Measurements from ENCODE around the gene CHMP6.

The CHMP6 gene

DNA sequence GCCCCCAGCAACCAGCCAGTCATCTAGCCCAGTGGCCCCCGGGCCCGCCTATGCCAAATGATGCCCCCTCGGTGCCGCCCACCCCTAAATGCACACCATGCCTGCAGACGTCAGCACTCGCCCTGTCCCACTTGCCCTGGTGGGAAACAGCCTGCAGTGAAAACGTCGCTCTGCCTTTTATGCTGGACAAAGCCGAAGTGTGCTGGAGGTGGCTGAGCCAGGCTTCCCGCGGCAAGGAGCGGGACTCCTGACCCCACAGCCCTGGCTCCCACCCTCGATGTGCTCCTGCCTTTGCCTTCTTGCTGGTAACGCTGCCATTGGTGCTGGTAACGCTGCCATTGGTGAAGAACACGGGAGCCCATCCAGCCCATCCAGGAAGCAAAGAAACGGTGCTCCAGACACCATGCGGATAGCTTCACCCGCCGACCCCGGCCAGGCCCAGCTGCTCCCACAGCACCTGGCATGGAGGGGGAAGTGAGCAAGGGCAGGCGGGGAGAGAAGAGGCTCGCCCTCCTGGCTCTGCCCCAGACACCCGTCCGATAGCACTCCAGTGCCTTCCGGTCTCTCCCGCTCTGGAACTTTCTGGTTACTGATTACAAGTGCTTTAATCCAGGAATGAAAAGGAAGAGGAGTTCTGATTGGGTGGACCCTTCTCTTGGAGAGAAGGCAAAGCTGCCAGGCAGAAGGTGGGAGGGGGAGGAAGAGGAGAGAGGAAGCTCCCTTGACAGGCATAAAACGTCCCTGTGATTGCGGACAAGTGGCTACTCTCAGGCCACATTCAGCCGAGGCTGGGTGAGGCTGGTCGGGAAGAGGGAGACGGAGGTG, 39.3 kb downstream of the CHMP6 start:
- no peak for DNase-seq (ENCODE audit: low read depth)

DNA sequence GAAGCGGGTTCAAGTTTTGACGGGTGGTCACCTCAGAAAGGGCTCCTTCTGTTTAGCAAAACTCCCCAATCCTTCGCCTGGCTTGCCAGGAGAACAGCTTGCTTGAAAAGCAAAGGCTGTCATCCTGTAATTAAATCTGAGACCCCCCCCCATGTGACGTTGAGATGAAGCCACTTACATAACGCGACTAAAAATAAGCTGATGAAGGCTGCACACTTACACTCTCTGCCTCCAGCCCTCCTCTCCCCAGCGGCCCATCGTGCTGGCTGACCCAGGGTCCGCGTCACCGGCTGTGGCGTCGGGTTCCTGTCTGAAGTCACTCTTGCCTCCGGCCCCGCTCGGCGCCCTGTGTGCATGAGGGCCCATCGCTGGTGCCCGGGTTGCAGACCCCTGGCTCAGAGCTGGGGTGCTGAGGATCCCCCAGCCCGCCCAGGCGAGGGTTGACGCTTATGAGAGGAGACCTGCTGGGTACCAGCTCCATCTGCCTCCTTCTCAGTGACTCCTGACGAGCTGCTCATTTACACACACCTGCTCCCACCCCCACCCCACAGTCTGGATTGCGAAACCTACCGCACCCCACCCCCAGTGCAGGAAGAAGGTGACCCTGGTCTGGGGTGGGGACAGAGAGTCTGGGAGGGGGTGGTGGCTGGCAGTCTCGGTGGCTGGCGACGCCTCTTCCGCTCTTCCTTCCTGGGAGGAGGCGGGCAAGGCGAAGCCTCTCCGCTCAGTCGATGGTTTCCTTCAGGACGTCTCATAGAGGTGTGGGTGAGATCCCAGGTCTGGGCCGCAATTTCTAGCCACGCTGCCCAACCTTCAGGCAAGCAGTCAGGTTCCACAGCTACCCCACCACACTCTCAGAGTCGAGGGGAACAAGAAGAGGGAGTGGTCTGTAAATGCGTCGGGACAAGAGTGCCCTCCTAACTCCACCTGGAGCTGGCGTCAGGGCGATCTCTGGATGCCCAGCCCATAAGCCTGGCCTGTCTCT, 40.2 kb downstream of the CHMP6 start:
- DNase-seq (ENCODE audit: low read depth) = no peak

DNA sequence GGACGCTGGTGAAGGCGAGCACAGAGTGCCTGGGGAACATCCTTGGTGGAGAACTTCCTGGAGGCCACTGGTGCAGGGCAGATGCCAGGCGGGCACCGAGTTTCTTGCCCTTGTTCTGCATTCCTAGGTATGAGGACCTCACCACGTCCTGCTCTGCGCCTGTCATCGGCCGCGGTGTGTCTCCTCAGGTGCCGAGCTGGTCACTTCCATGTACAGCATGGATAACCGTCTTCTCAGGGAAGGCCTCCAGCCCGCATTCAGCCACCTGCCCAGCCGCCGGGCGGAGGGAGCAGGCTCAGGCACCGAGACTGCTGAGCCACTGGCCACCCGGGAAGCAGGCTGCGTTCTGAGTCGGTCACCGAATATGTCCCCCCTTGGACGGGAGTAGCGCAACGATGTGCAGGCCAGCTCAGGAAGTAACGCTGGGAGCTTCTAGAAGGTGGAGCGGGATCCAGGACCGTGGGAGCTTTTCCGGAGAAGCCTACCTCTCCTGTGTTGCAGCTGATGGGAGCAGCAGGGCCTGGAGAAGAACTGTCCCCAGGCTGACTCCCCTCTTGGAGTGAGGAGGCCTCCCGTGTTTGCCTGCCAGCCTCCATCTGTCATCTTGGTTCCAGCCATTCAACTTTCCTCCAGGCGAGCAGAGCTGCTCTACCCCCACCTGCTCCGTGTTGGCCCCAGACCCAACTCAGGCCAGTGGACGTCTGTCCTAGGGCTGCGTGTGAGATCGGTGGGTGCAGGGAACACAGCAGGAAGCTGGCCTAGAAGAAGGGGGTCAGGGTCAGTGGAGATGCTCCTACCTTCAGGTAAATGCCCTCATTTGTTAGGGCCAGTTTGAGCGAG, 41.2 kb downstream of the CHMP6 start:
- DNase-seq (ENCODE audit: low read depth) = no peak

DNA sequence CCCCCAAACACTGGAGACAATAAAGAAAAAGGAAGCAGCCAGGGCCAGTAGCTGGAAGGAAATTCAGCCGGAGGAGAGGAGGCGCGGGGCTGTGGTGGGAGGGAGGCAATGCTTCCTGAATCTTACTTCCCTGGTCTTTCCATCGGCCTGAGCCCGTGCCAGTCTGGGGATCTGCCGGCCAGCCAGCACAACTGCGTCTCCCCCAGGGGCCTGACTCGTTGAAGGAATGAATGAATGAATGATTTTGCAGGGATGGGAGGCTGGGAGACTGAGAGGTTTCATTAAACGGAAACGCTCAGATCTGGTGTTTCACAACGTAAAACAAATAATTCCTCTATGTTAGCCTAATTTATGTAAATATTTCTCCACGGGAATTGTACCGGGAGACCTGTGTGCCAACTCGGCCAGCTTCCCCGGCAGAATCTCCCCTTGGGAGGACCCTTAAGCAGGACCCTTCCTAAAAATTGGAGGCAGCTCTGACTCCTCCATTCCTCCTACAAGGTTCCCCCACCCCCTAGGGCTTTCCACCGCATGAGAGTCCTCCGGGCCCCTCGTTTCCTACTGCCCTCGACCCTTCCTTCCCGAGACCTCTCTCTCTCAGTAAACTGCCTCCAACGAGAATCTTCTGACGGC, 42.0 kb downstream of the CHMP6 start:
- no peak for DNase-seq (ENCODE audit: low read depth)

DNA sequence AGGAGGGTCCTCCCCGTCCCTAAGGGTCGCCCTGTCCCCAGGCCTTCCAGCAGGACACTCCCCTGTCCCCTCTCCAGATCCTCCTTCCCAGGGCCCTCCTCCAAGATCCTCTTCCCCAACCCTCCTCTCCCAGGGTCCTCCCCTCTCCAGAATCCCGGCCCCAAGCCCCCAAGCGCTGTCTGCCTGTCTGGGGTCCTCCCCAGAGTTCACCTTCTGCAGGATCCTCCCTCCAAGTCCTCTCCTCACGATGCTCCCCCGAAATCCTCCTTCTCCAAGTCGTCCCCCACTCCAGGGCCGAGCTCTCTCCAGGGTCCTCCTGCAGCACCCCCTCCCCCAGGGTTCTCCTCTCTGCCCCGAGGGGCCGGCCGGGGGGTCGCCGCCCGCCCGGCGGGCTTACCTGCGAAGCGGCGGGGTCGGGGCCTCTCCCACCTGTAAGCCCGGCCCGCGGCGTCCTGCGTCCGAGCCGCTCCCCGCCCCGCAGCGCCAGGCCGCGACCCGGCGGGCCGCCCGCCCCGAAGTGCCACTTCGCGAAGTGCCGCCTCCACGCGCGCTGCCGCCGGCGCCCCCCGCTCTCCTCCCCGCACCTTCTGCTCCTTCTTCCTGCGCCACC, 42.6 kb downstream of the CHMP6 start:
- DNase-seq (ENCODE audit: low read depth) = no peak

DNA sequence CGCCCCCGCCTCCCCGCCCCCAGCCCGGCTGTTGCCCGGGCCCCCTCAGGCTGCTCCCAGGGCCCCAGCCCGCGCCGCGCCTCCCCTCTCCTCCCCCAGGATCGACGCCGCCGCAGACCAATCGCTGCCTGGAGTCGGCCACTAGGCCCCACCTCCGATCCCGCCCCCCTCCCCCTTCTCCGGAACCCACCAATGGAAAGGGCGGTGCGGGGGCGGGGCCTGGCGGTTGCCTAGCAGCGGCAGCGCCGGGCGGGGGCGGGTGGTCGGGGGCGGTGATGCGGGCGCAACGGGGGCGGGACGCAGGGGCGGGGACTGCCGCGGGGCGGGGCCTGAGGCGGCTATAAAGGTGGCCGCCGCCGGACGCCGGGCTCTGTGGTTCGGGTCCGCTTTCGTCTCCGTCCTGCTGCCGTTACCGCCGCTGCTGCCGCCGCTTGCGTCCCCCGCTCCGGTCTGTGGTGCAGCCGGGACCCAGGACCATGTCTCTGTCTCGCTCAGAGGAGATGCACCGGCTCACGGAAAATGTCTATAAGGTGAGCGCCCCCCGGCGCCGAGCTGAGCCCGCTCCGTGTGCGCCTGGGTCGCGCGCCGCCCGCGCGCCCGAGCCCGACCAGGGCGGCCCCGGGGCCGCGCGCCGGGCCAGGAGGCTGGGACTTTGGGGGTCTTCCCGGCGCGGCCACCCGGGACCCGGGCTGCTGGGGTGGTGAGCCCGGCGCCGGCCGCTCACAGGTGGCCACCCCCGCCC, 43.3 kb downstream of the CHMP6 start, which contains the start of gene BAIAP2:
Gene BAIAP2, plus strand, starts transcription at position 373 of the 742 bp plus-strand sequence. Its CDS starts 104 bp downstream, at position 477.
- peak; percentile 97 for DNase-seq (ENCODE audit: low read depth)

DNA sequence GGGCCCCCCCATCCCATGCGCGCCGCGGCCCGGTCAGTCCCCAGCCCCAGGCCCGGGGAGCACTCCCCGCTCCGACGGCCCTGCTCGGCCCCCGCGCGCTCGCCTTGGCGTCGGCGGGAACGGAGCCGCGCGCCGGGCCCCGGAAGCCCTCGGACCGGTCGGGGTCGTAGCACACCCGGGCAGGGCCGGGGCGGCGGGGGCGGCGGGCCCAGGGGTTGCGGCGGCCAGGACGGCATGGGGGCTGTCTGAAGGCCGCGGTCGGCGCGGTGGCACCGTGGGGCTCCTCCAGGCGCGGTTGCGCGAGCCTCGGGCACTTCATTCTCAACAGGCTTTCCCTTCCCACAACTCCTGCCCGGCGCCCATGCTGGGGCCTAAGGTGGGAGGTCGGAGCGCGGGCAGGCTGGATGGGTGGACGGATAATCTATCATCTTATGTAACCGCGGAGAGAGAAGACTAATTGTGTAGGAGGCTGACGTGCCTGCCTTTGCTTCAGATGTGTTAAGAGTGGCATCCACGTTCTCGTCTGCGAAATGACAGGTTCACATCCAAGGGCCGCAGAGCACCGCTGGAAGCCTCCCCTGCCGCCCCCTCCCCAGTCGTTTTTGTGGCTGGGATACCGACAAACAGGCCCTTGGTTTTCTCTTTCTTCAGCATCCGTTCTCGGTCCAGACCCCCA, 44.0 kb downstream of the CHMP6 start:
- DNase-seq (ENCODE audit: low read depth) = no peak

DNA sequence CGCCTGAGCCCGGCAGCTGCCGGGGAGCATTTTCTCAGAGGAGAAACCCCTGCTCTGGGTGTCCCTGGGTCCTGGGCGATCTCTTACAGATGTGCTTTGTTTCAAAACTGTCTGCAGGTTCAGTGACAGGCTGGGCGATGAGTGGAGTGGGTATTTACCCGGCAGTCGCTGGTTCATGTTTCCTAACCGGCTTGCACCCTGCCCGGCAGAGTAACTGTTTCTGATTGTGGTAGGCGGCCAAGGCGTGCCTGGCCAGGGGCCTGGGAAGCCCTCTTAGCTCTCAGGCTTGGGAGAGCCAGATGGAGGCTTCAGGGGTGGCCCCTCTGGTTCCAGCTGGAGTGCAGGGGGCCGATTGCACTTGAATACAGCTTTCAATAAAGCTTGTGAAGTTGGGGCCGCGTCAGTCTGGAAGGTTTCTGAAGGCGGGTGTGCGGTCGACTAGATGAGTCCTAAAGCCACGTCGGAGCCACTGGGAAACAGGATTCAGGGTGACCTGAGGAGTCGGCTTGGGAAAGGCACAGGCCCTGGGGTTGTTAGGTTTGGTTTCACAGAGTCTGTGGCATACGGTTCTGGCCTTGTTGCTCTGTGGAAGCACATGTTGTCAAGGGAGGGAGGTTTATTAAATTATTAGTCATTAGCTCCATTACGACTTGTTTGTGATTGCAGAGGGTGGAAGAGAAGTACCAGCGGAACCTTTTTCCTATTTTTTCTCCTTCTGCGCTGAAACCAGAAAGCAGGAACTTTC, 44.7 kb downstream of the CHMP6 start:
- no peak for DNase-seq (ENCODE audit: low read depth)

DNA sequence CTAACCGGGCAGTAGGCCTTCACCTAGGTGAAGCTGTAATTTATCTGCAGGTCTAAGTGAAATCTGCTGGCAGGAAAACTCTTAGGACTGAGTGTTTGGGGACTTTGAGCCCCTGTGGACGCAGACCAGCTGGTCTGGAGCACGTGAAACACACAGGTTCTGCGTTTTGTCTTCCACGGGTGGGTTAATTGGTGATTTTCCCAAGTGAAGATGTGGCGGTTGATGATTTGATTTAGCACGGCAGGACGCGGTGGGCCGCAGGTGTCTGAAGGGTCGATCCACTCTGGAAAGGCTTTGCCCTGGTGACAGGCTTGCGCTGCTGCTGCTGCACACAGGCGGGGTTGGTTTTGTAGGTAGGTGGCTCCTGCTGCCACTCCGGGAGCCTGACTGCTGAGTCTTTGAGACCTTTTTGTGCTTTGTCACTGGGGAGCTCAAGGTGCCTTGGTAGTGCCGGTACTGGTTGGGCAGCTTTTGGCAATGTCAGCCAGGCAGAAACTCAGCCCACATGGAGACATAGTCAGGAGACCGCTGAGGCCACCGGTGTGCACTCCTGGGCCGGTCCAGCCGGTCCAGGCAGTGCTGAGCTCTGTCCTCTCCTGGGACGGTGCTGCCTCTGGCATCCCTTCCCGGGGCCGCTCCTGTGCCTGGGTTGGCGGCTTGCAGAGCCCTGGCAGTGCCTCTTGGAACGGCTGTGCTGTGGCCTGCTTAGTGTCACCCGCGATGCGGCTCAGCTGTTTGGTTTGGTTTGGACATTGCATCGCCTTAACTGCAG, 45.6 kb downstream of the CHMP6 start:
- DNase-seq (ENCODE audit: low read depth) = no peak

DNA sequence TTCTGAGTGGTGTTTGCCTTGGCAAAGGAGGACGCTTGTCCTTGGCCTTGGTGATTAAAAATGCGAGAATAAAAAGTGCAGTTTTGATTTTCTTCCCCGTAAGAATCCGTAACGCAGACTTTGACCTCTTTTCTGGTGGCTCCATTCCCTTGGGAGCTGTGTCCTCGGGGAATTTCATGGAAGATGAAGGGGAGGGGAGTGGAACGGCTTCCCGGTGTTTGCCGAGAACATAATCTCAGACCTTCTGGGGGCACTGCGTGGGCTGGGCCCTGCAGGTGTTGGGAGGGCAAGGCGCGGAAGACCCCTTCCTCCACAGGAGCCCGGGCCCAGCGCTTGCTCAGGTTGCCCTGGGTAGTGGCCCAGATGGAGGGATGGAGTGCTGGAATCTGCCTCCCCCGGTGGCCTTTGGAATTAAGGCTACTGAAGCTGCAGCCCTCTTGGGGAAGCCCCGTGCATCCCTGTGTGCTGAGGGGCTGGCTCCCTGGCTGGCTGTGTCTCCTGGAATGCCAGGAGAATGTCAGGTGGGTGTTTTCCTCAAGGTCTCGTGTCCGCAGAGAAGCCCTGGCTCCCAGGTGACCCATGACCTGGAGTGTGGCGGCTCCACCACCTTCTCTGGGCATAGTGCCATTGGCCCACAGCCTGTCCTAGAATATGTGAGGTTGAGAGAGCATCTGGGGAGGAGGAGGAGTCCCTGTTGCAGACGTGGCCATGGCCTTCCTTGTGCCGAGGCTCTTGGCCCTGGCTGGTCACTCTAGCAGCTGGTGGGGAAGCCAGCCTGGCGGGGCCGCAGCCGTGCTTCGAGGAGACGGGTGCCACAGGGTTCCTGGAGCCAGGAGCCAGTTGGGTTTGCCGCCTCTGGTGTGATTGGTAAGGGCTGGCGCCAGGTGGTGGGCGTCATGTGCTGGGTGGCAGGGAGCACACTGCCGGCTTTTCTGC, 46.4 kb downstream of the CHMP6 start:
- DNase-seq (ENCODE audit: low read depth) = no peak

DNA sequence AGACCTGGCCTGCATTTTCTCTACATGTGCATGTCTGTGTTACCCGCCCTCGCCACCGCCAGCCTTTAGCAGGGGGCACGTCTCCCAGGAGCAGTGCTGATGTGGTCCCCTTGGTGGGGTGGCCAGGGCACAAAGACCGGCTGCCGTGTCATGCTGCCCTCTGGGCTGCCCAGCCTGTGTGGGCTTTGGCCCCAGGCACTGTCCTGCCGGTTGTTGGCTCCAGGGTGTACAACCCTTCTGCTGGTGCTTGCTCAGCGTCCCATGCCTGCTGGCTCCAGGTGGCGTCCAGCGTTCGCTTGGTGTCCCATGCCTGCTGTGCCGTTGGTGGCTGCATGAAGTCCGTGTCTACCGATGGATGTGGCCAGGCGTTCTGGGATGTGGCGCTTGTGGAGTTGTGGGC, 47.5 kb downstream of the CHMP6 start:
- no peak for DNase-seq (ENCODE audit: low read depth)

DNA sequence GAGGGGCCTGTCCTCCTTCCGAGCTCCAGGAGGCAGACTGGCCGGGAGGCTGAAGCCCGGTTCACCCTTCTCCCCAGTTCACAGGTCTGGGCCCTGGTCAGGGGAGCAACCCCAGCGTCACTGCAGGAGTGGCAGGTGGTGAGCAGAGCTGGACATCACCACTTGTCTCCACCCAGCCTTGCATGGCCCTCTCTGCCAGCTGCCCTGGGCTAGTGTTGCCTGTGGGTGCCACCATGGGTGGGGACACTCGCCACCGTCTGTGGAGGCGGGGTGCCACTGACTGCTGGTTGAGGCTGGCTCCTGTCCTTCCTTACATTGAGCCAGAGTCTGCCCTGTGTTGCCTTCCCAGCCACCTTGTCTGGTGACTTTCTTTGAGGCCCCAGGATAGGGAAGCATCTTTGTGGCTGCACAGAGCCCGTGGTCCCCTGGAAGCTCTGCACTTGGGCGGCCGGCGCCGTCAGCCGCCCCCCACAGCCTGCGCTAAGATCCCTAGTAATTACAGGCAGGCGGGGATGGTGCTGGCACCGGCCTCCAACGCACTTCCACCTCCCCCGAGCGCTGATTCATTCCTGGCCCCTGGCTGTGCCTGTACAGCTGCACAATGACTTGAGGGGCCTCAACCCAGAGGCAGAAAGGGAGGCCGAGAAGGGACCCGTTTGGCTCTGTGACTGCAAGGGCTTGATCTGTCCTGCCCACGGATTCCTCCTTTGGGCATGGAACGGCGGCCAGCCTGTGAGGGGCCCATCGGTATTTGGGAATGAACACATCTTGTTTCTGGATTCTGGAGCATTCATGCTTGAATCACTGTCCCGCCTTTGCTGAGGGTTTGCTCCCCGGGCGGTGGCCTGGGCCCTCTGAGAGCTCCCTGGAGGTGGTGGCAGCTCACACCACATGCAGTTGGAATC, 48.5 kb downstream of the CHMP6 start:
- no peak for DNase-seq (ENCODE audit: low read depth)

DNA sequence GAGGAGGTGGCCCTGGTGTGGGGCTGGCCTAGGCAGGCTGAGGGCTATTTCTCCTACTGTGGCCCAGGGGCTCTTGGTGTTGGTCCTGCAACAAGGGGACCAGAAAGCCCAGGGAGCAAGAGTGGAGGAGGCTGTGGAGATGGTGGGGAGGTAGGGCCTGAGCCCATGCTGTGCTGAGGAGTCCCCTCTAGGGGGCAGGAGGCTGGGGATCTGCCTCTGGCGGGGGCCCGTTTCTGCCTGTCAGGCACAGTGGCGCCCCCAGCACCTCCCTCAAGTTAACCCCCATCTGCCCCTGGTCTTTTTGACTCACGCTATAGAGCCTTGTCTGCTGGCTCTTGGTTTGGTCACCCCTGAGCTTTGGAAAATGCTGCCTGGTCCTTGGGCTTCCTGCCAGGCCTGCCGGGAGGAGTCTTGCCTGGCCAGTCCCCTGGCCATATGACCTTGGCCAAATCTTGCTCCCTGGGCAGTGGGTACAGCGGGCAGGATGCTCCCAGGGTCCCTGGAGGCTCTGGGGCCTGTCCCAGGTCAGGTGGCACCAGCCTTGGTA, 49.2 kb downstream of the CHMP6 start:
- DNase-seq (ENCODE audit: low read depth) = no peak

DNA sequence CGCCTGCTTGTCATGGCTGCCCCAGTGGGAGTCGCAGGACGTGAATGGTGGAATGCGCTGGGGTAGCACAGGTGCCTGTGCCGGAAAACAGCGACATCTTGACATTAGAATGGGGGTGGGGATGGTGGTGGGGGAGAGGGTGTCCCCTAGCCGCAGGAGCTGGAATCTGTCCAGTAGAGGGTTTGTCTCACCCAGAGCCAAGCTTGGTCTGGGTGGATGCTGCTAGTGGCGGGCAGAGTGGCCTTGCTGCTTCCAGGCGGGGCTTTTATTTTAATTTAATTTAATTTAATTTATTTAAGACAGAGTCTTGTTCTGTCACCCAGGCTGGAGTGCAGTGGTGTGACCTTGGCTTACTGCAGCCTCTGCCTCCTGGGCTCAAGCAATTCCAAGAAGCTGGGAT, 51.0 kb downstream of the CHMP6 start:
- DNase-seq (ENCODE audit: low read depth) = no peak

DNA sequence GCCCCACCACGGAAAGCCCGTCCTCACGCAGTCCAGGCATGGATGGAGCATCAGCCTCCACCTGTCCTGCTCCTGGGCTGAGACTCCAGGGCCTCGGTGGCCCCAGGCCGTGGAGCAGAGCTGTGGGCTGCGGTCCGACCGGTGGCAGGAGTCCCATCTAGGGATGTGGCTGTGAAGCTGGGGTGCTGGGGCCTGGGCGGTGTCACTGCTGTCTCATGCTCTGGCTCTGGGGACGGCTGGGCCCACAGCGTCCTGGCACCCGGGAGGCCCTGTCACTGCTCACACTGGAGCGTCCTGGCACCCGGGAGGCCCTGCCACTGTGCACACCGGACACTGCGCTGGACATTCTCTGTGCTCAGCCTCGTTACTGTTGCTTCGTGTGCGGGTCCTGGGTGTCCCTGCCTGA, 51.7 kb downstream of the CHMP6 start:
- DNase-seq (ENCODE audit: low read depth) = no peak

All from activated gamma-delta T cell treated with anti-CD3 and anti-CD28 coated beads, Interleukin-2, amount 50 U/mL, for 16 hours (primary cell).